Endodermal cell (in vitro differentiated cells): ENCODE measurements around the gene PYGL. TPM values are rescaled to one million over a fixed set of nuclear protein-coding genes. Genes with fewer than 3 reads are reported as not detected.

Experiments used
- DNase-seq: peaks from one replicate; pipeline ENCODE4 v3.0.0-alpha.2; 2017
- H3K27ac ChIP-seq: 2 replicates; pipeline ENCODE4 v1.5.1; 2013; ENCODE audit warnings: mild to moderate bottlenecking, low read depth, low read length, moderate library complexity
- H3K27me3 ChIP-seq: 2 replicates; pipeline ENCODE4 v1.6.1; 2013; ENCODE audit warnings: mild to moderate bottlenecking, low read length, moderate library complexity; ENCODE audit not compliant: insufficient read depth, control insufficient read depth, poor library complexity, severe bottlenecking
- H3K36me3 ChIP-seq: 2 replicates; pipeline ENCODE4 v1.7.0; 2013; ENCODE audit warnings: mild to moderate bottlenecking, low read length, moderate library complexity; ENCODE audit not compliant: control insufficient read depth, insufficient read depth
- H3K4me1 ChIP-seq: one replicate; pipeline ENCODE4 v1.7.0; 2013; ENCODE audit warnings: low read length; ENCODE audit not compliant: control insufficient read depth, insufficient read depth
- H3K4me3 ChIP-seq: 2 replicates; pipeline ENCODE4 v1.5.1; 2013; ENCODE audit warnings: mild to moderate bottlenecking, low read length, moderate library complexity
- H3K9ac ChIP-seq: 2 replicates; pipeline ENCODE4 v1.6.1; 2013; ENCODE audit warnings: mild to moderate bottlenecking, low read length, moderate library complexity; ENCODE audit not compliant: poor library complexity, severe bottlenecking; ENCODE audit errors: extremely low read depth
- H3K9me3 ChIP-seq: 2 replicates; pipeline ENCODE4 v1.6.1; 2013; ENCODE audit warnings: mild to moderate bottlenecking, low read length, moderate library complexity; ENCODE audit not compliant: control insufficient read depth
- H3K27ac Mint-ChIP-seq: 2 replicates; pipeline ENCODE4 v1.8.0; 2020; ENCODE audit warnings: mixed read lengths
- H3K27me3 Mint-ChIP-seq: 2 replicates; pipeline ENCODE4 v1.8.0; 2021; ENCODE audit warnings: mild to moderate bottlenecking, mixed read lengths; ENCODE audit not compliant: insufficient read depth
- H3K36me3 Mint-ChIP-seq: 2 replicates; pipeline ENCODE4 v1.8.0; 2020; ENCODE audit warnings: low read depth, mixed read lengths
- H3K4me1 Mint-ChIP-seq: 2 replicates; pipeline ENCODE4 v1.8.0; 2020; ENCODE audit warnings: mixed read lengths
- H3K4me3 Mint-ChIP-seq: 2 replicates; pipeline ENCODE4 v1.8.0; 2020; ENCODE audit warnings: mild to moderate bottlenecking, moderate library complexity, mixed read lengths
- H3K9me3 Mint-ChIP-seq: 2 replicates; pipeline ENCODE4 v1.8.0; 2020; ENCODE audit warnings: mild to moderate bottlenecking, mixed read lengths
- CTCF ChIP-seq: fragments of 200-600 bp; sonication (generic); conservative IDR thresholded peaks from 2 replicates; pipeline ENCODE4 v1.5.0; 2021; ENCODE audit warnings: antibody characterized with exemption, mild to moderate bottlenecking
- WGBS, 2 experiments: methylation state at CpG; one replicate each; pipeline versions ENCODE4 v1.1.5 to v1.1.7; 2013; ENCODE audit warnings: missing lambda C conversion rate in 2 of 2, mixed read lengths in 1 of 2; ENCODE audit not compliant: insufficient coverage in 1 of 2, insufficient read length in 1 of 2; 5-methylcytosine and 5-hydroxymethylcytosine counted together
- total RNA-seq, 2 donors: library from RNA; stranded (reverse); fragmentation: NEBNext Ultra II Directional in 1 of 2; extraction: Animal tissue kit (Norgen Biotek cat#: 25700) in 1 of 2; gene quantifications; 2 replicates in 1 of 2; 3 replicates in 1 of 2; pipeline ENCODE4 v1.2.1, GENCODE V29; 2021

Gene PYGL
- total RNA-seq, 2 donors from 2014 or later = 38.1 to 41.5 TPM

- peak; percentile 86 for DNase-seq
- H3K27ac ChIP-seq = no peak overlapping the region
- WGBS, 2 experiments = 60% methylated on average over 5 of the region's 5 CpGs; no CpG with 5 or more reads in 1 of the 2 experiments
- no peaks in the 10 kb centered on the region for H3K36me3 ChIP-seq
- H3K9ac ChIP-seq = no peak overlapping the region
- H3K4me3 ChIP-seq = no peak overlapping the region
- Mint-ChIP-seq H3K4me1 (peaks cover 34% of the 10 kb centered on the region), H3K9me3 (peaks cover 3% of the 10 kb centered on the region), H3K27ac (peak overlapping the region; percentile 68), H3K27me3 (peaks cover 2% of the 10 kb centered on the region), H3K36me3 (peaks cover 4% of the 10 kb centered on the region), H3K4me3 (no peak overlapping the region)
- H3K4me1 ChIP-seq = peaks cover 2% of the 10 kb centered on the region
- TF ChIP-seq CTCF = no peak
- H3K9me3 ChIP-seq = no peaks in the 10 kb centered on the region
- H3K27me3 ChIP-seq = no peaks in the 10 kb centered on the region
Measured at GRCh38 chr14:50892255-50892654, 52.0 kb downstream of the PYGL start.

GRCh38 chr14:50887476-50887875 is 56.8 kb downstream of the PYGL start:
- H3K9me3 ChIP-seq = no peaks in the 10 kb centered on the region
- Mint-ChIP-seq H3K27ac (no peak overlapping the region), H3K4me3 (no peak overlapping the region), H3K36me3 (peaks cover 4% of the 10 kb centered on the region), H3K4me1 (peaks cover 25% of the 10 kb centered on the region), H3K27me3 (peaks cover 2% of the 10 kb centered on the region), H3K9me3 (no peaks in the 10 kb centered on the region)
- TF ChIP-seq CTCF = no peak
- no peaks in the 10 kb centered on the region for H3K27me3 ChIP-seq
- H3K9ac ChIP-seq = no peak overlapping the region
- H3K4me1 ChIP-seq = no peaks in the 10 kb centered on the region
- no peak for DNase-seq
- no peak overlapping the region for H3K4me3 ChIP-seq
- H3K36me3 ChIP-seq = no peaks in the 10 kb centered on the region
- no peak overlapping the region for H3K27ac ChIP-seq

- Mint-ChIP-seq H3K4me3 (no peak overlapping the region), H3K36me3 (peaks cover 2% of the 10 kb centered on the region), H3K27ac (no peak overlapping the region), H3K27me3 (peaks cover 2% of the 10 kb centered on the region), H3K9me3 (no peaks in the 10 kb centered on the region), H3K4me1 (peaks cover 22% of the 10 kb centered on the region)
- Histone ChIP-seq H3K36me3 (no peaks in the 10 kb centered on the region), H3K27me3 (no peaks in the 10 kb centered on the region), H3K27ac (no peak overlapping the region), H3K9ac (no peak overlapping the region), H3K4me3 (no peak overlapping the region), H3K9me3 (no peaks in the 10 kb centered on the region), H3K4me1 (no peaks in the 10 kb centered on the region)
- no peak for TF ChIP-seq CTCF
- WGBS, 2 experiments = 100% methylated on average over 1 of the region's 1 CpG; no CpG with 5 or more reads in 1 of the 2 experiments
- no peak for DNase-seq
Measured at GRCh38 chr14:50883827-50884197, 60.5 kb downstream of the PYGL start.
